HG03025 (cell line): ENCODE measurements around the gene PLCE1.

Source experiments
- ATAC-seq: cut with Tn5 transposase; IDR thresholded peaks from one replicate; pipeline ENCODE4 v1.9.1; 2021; ENCODE audit warnings: mild to moderate bottlenecking, moderate library complexity; ENCODE audit not compliant: unreplicated experiment, low FRiP score

PLCE1 gene

DNA sequence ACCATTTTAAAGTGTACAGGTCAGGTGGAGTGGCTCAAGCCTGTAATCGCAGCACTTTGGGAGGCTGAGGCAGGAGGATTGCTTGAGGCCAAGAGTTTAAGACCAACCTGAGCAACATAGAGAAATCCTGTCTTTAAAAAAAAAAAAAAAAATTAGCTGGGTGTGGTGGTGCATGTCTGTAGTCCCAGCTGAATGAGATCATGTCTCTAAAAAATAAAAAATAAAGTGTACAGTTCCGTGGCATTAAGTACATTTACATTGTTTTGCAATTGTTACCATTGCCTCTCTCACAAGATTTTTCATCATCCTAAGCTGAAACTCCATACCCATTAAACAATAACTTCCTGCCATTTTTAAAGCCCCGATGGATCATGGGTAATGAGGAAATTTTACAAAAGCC, 20.6 kb downstream of the PLCE1 start:
- ATAC-seq: no peak

DNA sequence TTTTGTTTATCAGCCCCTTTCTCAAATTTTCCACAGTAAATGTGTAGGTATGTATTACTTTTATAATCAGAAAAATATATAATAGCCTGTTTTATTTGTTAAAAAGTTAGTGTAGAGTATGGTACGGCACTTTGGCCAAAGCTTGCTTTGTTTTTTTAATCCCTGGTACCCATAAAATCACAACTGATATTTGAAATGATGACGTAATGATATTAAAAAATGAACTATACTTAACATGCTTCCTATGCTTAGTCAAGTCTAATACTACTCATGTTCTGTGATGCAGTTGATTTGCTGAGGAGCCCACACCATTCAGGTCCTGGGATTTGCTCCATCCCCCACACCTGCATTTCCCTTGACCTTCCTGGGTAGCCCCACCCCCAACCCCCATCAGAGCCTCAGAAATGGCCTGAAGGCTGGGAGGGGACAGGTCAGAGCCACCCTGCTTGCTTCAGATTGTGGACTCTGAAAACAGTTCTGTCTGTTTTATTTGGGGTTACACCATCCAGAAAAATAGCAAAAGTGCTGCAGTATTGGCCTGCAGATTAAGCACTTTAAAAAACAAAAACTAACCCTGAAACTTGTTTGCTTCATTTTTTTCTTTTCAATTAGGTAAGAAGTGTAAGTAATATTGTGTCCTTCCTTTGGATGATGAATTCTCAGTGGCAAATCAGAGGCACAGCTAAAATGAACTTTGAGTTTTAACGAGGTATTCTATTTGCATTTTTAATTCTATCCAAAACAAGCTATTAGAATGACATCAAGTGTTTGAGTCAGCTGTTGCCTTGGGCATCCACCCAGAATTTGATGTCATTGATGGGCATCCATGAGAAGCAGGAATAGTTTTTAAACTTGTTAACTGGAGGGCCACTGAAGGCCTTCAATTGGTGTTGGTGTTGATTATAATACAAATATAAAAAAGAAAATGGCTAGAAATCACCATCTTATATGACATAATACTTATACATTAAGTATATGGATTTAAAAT, 23.3 kb downstream of the PLCE1 start:
- ATAC-seq: no peak

DNA sequence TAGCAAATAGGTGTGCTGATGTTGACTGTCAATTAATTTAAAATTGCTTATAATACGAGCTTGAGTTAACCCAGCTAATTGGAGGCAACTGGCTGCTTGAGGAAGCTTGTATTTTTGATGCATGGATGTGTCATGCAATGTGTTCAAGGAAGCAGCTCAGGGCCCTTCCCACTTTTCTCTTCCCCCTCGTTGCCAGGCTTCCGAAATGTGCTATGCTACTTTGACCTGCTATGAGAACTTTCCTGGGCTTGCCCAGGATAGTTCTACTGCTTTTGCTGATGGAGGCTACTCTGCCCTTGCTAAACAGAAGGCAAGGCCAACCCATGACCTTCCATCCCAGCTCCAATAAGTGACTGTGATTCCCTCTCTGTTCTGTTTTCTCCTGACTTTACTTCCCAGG, 24.4 kb downstream of the PLCE1 start:
- ATAC-seq: no peak

DNA sequence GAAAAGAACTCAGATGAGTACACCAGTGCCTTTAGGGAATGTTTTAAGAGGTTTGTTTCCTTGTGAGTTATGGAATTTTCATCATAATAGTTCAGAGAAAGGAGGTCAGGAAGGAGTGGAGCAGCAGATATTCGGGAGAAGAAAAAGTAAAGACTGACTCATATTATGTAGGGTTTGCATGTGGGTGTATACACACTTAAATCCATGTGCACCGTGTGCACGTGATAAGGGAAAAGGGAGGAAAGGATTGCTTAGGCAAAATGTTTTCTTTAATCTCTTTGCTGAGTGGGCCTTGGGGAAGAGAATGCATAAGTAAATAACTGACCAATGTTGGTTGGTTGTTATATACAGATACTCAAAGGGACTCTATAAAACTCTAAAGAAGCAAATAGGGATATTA, 30.2 kb downstream of the PLCE1 start:
- ATAC-seq: no peak

DNA sequence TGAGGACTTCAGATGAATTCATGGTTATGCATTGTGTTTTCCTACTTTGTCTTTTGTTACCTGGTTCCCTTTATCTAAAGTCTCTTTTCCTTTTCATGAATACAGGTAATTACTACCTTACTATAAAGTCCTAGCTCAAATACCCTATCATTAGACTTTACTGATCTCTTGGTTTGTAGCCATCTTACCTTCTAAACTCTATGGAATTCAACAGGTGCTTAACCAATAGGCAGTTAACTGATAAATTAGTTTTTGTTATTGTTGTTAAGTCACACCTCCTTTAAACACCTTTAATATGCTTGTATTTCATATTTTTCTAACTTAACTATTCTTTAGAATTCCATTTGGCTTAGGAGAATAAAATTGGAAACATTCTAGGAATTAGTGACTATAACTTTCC, 30.7 kb downstream of the PLCE1 start:
- no peak for ATAC-seq

DNA sequence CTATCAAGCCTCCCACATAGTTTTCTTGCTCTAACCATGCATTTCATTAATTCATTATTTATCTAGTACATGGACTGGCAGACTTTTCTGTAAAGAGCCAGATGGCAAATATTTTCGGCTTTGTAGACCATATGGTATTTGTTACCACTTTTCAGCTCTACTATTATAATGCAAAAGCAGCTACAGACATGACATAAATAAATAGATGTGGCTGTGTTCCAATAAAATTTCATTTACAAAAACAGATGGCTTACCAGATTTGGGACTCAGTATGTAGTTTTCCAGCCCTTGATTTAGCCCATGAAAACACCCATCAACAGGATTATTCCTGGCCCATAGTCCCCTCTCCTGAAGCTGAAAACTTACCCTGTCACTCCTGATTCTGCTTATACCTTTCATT, 32.1 kb downstream of the PLCE1 start:
- ATAC-seq: no peak

DNA sequence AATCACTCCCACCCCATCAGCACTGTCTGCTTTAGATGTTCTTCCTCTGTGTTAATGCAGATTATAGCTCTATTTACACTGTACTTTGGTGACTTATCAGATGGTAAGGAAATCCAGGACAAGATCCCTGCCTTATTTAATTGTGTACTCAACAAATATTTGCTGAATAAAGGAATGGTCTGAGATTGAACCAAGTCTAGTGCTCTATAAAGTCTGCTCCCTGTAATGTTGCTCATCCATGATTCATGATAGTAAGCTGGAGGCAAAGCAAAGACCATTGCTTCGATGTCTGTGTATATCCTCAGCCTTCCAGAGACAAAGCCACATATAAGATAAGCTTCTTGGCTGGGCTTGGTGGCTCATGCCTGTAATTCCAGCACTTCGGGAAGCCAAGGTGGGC, 33.5 kb downstream of the PLCE1 start:
- no peak for ATAC-seq

DNA sequence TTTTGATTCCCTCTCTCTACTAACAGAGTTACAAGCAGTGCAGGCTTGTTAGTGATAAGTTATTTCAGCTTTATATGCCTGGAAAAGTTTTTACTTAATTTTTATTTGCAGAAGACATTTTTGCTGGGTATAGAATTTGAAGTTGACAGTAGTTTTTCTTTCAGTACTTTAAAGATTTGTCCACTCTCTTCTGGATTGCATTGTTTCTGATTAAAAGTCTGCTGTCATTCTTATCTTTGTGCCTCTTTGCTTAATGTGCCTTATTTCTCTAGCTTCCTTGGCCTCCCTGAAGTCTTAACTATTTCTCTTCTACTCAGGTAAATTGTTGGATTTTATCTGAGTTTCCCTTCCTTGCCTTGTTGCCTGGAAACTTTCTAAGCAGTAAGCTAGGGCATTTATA, 36.2 kb downstream of the PLCE1 start:
- no peak for ATAC-seq

DNA sequence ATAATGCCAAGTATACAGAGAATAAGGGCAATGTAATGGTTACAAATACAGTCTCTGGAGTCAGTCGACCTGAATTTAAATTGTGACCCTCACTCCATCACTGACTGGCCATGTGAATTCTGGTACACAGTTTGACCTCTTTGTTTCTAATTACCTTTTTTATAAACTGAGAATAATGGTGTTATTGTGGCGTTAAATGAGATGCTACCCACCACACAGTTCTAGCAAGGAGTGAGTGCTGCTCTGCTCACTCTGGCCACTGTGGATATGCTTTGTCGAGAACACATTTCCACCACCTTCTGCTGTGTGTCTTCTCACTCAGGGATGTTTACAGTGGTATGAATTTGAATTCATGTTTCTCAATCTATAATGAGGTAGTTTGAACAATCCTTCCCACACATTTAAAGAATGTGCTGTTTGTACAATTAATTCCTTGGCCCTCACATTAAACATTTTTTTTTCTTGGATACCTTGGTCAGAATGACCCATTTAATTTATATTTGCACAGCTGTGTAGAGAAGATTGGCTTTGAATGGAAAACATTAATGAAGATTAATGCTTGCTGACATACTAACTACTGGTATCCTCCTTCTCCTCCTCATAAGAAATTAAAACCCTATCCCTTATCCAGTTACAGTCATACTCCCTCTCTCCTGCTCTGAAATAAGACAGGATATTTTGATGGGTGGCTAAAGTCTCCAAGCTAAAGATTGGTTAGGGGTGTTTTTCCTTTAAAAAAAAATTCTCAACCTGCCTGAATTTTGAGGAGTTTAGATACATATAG, 42.4 kb downstream of the PLCE1 start:
- ATAC-seq: no peak

DNA sequence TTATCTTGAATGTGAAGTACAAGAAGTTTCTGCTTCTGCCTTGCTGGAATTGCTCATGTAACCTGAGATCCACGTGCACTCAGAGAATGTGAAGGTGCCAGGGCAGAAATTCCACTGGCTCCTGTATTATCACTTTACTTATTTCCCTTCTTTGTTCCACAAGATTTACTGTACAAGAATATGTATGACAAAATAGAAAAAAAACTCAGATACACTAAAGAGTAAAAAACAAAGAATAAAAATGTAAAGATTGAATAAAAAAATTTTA, 43.0 kb downstream of the PLCE1 start:
- ATAC-seq: no peak

DNA sequence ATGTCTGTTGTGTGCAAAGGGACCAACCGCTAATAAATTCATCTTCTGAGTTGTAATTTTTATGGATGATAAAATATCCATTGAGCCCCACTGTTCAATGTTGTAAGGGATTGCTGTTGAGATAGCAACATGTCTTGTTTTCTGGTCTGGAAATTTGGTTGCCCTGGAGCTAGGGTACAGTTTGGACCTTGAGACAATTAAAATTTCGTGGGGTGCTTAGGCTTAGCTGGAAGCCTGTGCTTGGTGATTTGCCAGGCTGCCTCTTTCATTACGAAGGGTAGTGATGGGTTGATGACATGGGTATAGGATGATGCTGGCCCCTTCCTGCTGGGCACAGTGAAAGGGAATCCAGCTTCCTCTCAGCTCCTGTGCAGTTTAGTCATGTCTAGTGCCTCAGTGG, 43.6 kb downstream of the PLCE1 start:
- no peak for ATAC-seq

DNA sequence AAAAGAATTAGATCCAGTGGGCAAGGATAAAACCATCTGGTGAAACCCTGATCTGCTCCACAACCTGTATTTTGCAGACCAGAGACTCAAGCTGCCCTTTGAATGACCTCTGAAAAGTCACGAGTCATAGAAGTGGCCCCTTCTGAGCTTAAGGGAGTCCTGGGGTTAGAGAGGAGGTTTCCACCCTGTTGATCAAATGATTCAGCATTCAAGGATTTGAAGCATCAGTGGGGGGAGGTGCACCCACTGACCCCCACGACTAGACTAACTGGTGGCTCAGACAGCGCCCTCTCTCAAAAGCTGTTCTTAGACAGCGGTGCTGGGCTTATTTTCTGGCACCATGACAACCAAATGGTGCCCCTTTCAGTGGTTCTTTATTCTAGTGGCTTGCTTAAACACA, 44.3 kb downstream of the PLCE1 start:
- ATAC-seq: no peak

DNA sequence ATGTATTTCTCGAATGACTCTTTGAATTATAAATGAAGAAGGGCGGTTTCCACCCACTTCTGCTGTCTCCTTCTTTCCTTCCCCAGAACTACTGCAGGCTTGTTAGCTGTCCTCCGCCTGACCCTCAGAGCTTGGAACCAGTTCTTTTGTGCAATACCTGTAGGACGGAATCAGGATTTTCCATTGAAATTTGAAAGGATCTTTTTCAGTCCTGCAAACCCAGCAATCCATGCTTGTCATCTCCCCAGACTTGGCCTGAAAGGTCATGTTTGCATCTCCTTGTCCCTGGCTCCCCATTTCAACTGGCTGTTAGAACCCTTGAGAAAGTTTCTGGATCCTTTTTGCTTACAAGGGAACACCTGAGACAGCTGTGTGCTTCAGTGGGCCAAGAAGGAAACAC, 47.5 kb downstream of the PLCE1 start:
- no peak for ATAC-seq

DNA sequence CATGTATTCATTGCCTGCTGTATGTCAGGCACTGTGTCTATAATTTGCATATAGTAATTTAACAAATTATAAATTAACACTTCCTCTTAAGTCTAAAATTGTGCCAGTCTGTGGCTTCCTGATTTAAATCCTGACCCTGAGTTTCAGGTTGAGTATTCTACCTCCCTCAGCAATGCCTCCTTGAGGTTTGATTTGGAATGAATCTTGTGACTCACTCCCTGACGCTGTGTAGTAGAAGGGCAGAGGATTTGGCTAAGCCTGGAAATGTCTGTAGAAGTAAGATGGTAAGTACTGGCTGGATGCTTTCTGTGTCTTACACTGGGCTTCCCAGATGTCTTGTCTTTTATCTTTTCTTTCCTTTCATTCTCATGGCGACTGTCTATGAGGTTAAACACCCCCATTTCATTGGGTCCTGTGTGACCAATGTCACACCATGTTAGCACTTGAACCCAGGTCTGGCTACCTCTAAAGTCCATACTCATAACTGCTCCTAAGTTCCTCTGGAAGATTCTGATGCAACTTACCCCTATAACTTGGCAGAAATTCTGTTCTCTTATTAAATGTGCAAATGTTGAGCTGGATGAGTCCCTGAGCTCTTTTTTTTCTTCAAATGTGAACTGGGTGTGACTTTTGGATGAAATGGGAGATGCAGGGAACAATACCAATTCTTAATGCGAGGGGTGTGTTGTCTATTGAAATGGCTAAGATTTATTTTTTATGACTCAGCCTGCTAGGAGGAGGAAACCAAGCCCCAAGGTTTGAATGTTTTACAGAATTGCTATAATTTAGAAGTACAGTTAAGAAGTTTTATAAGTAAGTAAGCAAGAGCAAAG, 48.5 kb downstream of the PLCE1 start:
- ATAC-seq: no peak

DNA sequence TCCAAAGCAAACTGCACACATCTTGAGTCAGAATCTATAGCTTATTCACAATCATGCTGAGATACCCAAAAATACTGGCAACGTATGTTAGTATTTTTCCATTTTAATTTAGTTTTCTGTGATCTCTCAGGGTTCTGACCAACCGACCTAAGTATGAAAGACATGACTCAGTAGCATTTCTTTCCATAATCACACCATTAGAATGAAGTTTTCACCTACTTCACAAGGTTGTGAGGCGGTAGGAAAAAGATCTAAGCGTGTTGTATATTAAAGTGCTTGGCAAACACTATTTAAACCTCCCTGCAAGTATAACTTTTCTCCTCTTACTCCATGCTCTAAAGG, 49.1 kb downstream of the PLCE1 start:
- no peak for ATAC-seq
